ENCODE results near the gene IL1RAP. TPM values are rescaled to one million over a fixed set of nuclear protein-coding genes. Genes with fewer than 3 reads are reported as not detected.
A peak's percentile ranks its signal among the peaks of the same experiment; 100 is the strongest.

IL1RAP gene
- total and polyA plus RNA-seq, 8 donors: 0.76 to 54.8 (median 6.3) TPM; not detected in 2

DNA sequence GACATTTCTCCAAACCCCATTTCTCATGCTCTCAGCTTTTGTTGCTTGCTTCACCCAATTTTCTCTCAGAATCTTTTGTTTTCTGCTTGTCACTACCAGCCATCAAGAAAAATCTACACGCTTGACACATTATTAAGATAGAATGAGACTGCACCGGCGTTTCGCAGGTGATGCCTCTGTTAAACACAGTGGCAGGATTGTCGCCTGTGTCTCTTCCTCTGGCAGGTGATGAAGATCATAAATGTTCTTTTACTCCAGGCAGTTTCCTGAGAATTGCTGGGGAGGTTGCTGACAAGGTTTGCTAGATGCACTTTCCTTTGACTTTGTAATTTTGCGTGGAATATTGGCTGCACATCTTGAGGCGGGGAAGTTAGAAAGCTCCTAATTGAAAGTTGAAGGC lies 75.4 kb downstream of the IL1RAP start:
- H3K4me3 ChIP-seq: no peak overlapping the region
- intact Hi-C loops (cut with DNase I; ENCODE audit: low total_unique reads): no loop called here
- DNase-seq: no peak
- 83 to 94% (median 88%) methylated on average over 7 of the region's 7 CpGs for WGBS, 5 donors
- no peaks in the 10 kb centered on the region for H3K36me3 ChIP-seq
- H3K27me3 ChIP-seq: no peaks in the 10 kb centered on the region
- no peaks in the 10 kb centered on the region for H3K9me3 ChIP-seq
- no peak overlapping the region for H3K27ac ChIP-seq
- TF ChIP-seq EP300 (IDR thresholded peaks at IDR 0.05) (no peak), POLR2AphosphoS5 (IDR thresholded peaks at IDR 0.05) (no peak), POLR2A (IDR thresholded peaks at IDR 0.05) (no peak)
- TF ChIP-seq, protein P1, sequence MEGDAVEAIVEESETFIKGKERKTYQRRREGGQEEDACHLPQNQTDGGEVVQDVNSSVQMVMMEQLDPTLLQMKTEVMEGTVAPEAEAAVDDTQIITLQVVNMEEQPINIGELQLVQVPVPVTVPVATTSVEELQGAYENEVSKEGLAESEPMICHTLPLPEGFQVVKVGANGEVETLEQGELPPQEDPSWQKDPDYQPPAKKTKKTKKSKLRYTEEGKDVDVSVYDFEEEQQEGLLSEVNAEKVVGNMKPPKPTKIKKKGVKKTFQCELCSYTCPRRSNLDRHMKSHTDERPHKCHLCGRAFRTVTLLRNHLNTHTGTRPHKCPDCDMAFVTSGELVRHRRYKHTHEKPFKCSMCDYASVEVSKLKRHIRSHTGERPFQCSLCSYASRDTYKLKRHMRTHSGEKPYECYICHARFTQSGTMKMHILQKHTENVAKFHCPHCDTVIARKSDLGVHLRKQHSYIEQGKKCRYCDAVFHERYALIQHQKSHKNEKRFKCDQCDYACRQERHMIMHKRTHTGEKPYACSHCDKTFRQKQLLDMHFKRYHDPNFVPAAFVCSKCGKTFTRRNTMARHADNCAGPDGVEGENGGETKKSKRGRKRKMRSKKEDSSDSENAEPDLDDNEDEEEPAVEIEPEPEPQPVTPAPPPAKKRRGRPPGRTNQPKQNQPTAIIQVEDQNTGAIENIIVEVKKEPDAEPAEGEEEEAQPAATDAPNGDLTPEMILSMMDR (IDR thresholded peaks at IDR 0.05): no peak
- peaks cover 0 to 16% (median 7%) of the 10 kb centered on the region in 4 donors for H3K4me1 ChIP-seq

DNA sequence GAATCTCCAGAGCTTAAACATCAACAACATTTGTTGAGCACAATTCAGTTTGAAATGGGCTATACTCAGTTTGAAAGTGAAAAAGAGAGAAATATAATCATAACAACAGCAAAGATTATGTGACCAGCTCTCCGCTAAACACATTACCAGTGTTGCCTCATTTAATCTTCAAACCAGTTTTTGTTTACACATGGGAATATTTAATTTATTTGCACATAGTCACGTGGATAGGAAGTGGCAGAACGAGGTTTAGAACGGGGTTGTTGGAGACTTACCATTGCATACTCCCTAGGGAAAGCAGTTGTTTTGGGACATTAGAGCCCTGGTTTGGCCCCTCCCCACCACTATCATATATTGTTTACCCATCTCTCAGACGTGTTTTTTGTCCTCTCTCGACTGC lies 77.2 kb downstream of the IL1RAP start:
- WGBS, 5 donors: 18 to 36% (median 32%) methylated on average over 6 of the region's 6 CpGs
- intact Hi-C loops (cut with DNase I; ENCODE audit: low total_unique reads): no loop called here
- Histone ChIP-seq H3K36me3 (no peaks in the 10 kb centered on the region), H3K27ac (no peak overlapping the region), H3K27me3 (no peaks in the 10 kb centered on the region), H3K4me3 (no peak overlapping the region), H3K9me3 (no peaks in the 10 kb centered on the region), H3K4me1 (peaks cover 0 to 24% (median 6%) of the 10 kb centered on the region in 4 donors)
- no peak for TF ChIP-seq POLR2AphosphoS5 (IDR thresholded peaks at IDR 0.05)
- no peak for TF ChIP-seq EP300 (IDR thresholded peaks at IDR 0.05)
- no peak for TF ChIP-seq POLR2A (IDR thresholded peaks at IDR 0.05)
- TF ChIP-seq, protein P1 (IDR thresholded peaks at IDR 0.05): no peak
- DNase-seq: peak in 1 of 2 donors; percentile 72

DNA sequence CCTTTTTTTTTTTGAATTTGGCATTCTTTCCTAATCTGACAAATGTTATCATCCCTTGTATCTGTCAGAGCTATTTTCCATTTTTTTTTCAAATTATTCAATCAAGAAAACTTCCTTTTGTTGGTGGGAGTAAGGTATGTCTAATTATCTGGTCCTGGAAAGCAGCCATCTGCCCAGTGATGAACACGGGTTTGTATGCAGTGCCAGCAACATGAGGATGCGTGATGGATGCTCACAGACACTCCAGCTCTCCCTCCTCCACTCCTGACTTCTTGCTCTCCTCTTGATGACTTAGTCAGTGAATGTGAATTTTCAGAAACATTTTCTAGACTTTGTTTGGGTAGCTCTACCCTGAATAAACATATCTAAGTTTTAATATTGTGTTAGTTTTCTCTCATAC lies 79.2 kb downstream of the IL1RAP start:
- peaks cover 0 to 24% (median 2%) of the 10 kb centered on the region in 4 donors for H3K4me1 ChIP-seq
- intact Hi-C loops (cut with DNase I; ENCODE audit: low total_unique reads): no loop called here
- H3K36me3 ChIP-seq: no peaks in the 10 kb centered on the region
- no peak overlapping the region for H3K4me3 ChIP-seq
- H3K9me3 ChIP-seq: no peaks in the 10 kb centered on the region
- TF ChIP-seq, protein P1 (IDR thresholded peaks at IDR 0.05): no peak
- TF ChIP-seq POLR2A (IDR thresholded peaks at IDR 0.05): no peak
- TF ChIP-seq POLR2AphosphoS5 (IDR thresholded peaks at IDR 0.05): no peak
- TF ChIP-seq EP300 (IDR thresholded peaks at IDR 0.05): no peak
- 80 to 89% (median 83%) methylated on average over 2 of the region's 2 CpGs for WGBS, 5 donors
- no peak overlapping the region for H3K27ac ChIP-seq
- DNase-seq: no peak
- H3K27me3 ChIP-seq: no peaks in the 10 kb centered on the region

DNA sequence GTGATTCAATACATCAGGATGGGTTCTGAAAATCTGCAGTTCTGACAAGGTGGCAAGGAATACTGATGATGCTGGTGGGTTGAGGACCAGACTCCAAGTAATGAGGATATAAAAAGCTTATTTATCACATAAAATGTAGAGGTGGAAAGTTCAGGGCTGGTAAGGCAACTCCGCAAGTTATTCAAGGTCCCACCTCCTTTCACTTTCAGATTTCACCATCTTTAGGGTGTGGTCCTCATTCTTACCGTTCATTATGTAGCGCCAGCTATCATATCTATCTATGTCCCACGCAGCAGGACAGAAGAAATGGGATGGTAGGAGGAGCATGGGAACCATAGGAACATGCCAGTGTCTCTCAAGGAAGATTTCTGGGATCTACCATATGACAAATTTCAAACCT lies 80.3 kb downstream of the IL1RAP start:
- Histone ChIP-seq H3K36me3 (no peaks in the 10 kb centered on the region), H3K9me3 (no peaks in the 10 kb centered on the region), H3K27ac (no peak overlapping the region), H3K4me3 (no peak overlapping the region), H3K27me3 (no peaks in the 10 kb centered on the region), H3K4me1 (peaks cover 0 to 24% (median 2%) of the 10 kb centered on the region in 4 donors)
- WGBS, 5 donors: 62 to 88% (median 66%) methylated on average over 4 of the region's 4 CpGs
- DNase-seq: no peak
- TF ChIP-seq, protein P1 (IDR thresholded peaks at IDR 0.05): no peak
- TF ChIP-seq POLR2A (IDR thresholded peaks at IDR 0.05): no peak
- TF ChIP-seq POLR2AphosphoS5 (IDR thresholded peaks at IDR 0.05): no peak
- TF ChIP-seq EP300 (IDR thresholded peaks at IDR 0.05): no peak
- intact Hi-C loops (cut with DNase I; ENCODE audit: low total_unique reads): no loop called here
